BE2C (cell line): ENCODE data around the gene EIF3A.
A peak's percentile ranks its signal among the peaks of the same experiment; 100 is the strongest.

Experiments
- DNase-seq: peaks from one replicate; pipeline ENCODE4 v3.0.0-alpha.2; 2020
- H3K27me3 ChIP-seq: fragments of 250-450 bp; sonication (Bioruptor Pico); 2 replicates; pipeline ENCODE4 v1.5.1; 2020; ENCODE audit warnings: mild to moderate bottlenecking
- H3K36me3 ChIP-seq: fragments of 250-450 bp; sonication (Bioruptor Pico); 2 replicates; pipeline ENCODE4 v1.5.1; 2020; ENCODE audit warnings: mild to moderate bottlenecking
- H3K4me1 ChIP-seq: fragments of 250-450 bp; sonication (Bioruptor Pico); 2 replicates; pipeline ENCODE4 v1.5.1; 2020
- H3K4me3 ChIP-seq: 2 replicates; pipeline ENCODE4 v1.5.1; 2011; ENCODE audit warnings: low read depth, low read length
- H3K9me3 ChIP-seq: fragments of 250-450 bp; sonication (Bioruptor Pico); 2 replicates; pipeline ENCODE4 v1.5.1; 2020
- TF ChIP-seq, protein P1 (sequence below): IDR thresholded peaks from 2 replicates; pipeline ENCODE4 v1.5.1; 2012; ENCODE audit warnings: mild to moderate bottlenecking, low read depth, low read length

EIF3A gene

DNA sequence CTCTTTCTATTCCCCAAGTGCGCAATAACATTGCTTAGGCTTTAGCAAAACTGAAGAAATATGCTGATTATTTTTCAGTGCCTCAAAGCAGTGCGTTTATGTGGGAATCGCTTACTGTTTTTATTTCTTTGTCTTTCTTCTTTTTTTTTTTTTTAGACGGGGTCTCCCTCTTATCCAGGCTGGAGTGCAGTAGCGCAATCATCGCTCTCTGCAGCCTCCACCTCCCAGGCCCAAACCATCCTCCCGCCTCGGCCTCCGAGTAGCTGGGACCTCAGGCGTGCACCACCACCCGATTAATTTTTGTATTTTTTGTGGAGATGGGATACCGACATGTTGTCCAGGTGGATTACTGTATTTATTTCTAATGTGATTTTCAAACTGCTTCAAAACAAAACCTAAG, 24.5 kb upstream of the EIF3A start:
- no peaks in the 10 kb centered on the region for H3K9me3 ChIP-seq
- H3K27me3 ChIP-seq: no peaks in the 10 kb centered on the region
- TF ChIP-seq, protein P1, sequence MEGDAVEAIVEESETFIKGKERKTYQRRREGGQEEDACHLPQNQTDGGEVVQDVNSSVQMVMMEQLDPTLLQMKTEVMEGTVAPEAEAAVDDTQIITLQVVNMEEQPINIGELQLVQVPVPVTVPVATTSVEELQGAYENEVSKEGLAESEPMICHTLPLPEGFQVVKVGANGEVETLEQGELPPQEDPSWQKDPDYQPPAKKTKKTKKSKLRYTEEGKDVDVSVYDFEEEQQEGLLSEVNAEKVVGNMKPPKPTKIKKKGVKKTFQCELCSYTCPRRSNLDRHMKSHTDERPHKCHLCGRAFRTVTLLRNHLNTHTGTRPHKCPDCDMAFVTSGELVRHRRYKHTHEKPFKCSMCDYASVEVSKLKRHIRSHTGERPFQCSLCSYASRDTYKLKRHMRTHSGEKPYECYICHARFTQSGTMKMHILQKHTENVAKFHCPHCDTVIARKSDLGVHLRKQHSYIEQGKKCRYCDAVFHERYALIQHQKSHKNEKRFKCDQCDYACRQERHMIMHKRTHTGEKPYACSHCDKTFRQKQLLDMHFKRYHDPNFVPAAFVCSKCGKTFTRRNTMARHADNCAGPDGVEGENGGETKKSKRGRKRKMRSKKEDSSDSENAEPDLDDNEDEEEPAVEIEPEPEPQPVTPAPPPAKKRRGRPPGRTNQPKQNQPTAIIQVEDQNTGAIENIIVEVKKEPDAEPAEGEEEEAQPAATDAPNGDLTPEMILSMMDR: no peak
- H3K4me1 ChIP-seq: peaks cover 3% of the 10 kb centered on the region; the same call in 1 of the 2 replicates
- DNase-seq: no peak
- peaks cover 2% of the 10 kb centered on the region for H3K36me3 ChIP-seq
- H3K4me3 ChIP-seq: peak overlapping the region; percentile 67

DNA sequence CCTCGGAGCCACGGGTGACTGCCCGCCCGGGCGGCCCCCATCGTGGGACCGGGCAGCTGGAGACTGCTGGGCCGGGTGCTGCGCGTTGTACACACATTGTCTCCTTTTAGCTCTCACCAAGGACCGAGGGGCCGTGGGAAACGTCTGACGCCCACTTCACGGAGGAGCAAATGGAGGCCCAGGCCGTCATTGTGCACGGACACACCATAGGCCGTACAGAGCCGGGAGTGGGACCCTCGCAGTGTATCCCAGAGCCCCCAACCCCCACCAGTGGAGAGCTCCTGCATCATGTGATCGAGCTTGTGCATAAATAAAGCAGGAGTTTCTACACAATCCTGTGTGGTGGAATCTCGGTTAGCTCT, 24.0 kb upstream of the EIF3A start:
- Histone ChIP-seq H3K4me1 (peaks cover 3% of the 10 kb centered on the region; the same call in 1 of the 2 replicates), H3K36me3 (peaks cover 2% of the 10 kb centered on the region), H3K4me3 (peak overlapping the region; percentile 67), H3K27me3 (no peaks in the 10 kb centered on the region), H3K9me3 (no peaks in the 10 kb centered on the region)
- DNase-seq: peak; percentile 21
- TF ChIP-seq, protein P1: no peak

DNA sequence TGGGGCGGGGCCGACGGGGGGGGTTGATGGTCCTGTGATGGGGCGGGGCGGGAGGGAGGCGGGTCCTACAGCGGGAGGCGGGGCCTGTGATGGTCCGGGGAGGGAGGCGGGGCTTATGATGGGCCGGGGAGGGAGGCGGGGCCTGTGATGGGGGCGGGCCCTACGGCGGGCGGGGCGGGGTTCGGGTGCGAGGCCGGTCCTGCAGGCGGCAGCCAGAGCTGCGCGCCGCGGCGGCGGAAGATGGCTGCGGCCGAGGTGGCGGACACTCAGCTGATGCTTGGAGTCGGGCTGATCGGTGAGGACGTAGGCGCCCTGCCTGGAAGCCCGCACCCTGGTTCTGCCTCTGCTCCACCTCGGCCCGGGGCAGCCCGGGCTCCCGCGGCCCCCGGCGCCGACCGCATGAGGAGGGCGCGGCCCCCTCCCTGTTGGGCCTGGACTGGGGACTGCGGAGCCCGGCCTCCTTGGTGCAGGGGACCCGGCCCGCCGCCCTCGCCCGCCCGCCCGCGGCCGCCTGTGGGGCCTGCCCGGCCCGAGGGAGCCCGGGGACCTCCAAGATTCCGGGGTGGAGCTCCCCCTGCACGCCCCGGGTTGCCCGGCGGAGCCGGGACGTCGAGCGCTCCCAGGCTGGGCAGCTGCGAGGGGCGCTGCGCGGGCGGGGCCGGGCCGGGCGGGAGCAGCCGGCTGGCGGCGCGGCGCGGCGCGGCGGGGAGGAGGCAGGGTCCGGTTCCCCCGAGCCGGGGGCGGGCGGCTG, 23.5 kb upstream of the EIF3A start, which contains the start of gene DENND10:
TSS of gene DENND10 (plus strand) at position 211 of the 751 bp plus-strand sequence. CDS start at position 241, 30 bp downstream.
- Histone ChIP-seq H3K36me3 (peaks cover 2% of the 10 kb centered on the region), H3K9me3 (no peaks in the 10 kb centered on the region), H3K27me3 (no peaks in the 10 kb centered on the region), H3K4me3 (peak within 1 kb of the TSS; percentile 67), H3K4me1 (peaks cover 3% of the 10 kb centered on the region; the same call in 1 of the 2 replicates)
- TF ChIP-seq, protein P1: no peak
- DNase-seq: peak; percentile 84

DNA sequence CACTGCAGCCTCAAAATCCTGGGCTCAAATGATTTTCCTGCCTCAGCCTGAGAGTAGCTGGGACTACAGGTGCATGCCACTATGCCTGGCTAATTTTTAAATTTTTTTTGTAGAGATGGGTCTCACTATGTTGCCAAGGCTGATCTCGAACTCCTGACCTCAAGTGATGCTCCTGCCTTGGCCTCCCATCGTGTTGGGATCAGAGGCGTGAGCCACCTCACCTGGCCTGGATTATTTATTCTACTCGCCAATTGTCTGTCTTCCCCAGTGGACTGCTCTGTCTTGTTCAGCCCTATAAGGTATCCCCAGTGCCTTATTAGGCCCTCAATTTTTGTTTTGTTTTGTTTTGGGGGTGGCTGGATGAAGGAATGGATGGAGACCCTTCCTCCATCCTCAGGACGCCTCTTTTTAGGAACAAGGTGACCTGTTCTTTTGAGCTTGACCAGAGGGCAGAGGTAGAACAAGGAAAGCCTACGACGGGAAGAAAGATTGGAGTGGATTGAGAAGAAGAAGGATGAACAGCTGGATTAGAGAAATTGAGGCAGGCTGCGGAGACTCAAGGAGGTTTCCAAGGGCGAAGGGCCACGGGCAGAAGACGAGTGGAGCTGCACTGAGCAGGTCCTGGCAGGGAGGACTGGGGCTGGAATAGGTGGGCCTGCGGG, 22.8 kb upstream of the EIF3A start:
- Histone ChIP-seq H3K36me3 (peaks cover 2% of the 10 kb centered on the region; the same call in 1 of the 2 replicates), H3K9me3 (no peaks in the 10 kb centered on the region), H3K27me3 (no peaks in the 10 kb centered on the region), H3K4me1 (peaks cover 3% of the 10 kb centered on the region; the same call in 1 of the 2 replicates), H3K4me3 (peak overlapping the region; percentile 19)
- TF ChIP-seq, protein P1: no peak
- DNase-seq: no peak

DNA sequence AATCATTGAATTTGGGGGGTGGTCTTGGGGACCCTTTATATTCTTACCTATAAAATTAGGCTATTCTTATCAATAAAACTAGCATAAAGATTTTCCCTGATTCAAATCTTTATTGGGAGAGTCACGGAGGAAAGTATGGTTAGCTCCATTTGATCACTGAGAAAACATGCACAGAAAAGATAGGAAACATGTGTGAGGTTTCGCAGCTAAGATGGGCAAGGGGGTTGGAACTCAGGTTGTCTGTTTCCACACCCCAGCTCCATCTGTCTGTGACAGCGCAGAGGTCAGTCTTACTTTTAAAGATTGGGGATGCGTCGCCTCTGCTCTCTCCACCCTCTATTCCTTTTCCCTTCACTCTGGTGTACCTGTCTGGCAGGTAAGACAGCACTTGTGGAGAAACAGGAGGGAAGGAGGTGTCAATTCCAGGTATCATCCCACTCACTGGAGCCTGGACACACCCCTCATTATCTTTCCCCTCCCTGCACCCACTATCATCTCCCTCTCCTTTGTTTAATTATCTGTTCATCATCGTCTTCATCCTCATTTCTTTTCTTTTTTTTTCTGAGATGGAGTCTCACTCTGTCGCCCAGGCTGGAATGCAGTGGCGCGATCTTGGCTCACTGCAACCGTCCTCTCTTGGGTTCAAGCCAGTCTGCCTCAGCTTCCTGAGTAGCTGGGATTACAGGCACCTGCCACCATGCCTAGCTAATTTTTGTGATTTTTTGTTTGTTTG, 20.9 kb upstream of the EIF3A start:
- no peaks in the 10 kb centered on the region for H3K27me3 ChIP-seq
- no peaks in the 10 kb centered on the region for H3K36me3 ChIP-seq
- H3K4me1 ChIP-seq: peaks cover 3% of the 10 kb centered on the region; the same call in 1 of the 2 replicates
- H3K4me3 ChIP-seq: no peak overlapping the region
- TF ChIP-seq, protein P1: no peak
- no peak for DNase-seq
- H3K9me3 ChIP-seq: no peaks in the 10 kb centered on the region
